Measurements from ENCODE around the gene NCAPG2.

DNA sequence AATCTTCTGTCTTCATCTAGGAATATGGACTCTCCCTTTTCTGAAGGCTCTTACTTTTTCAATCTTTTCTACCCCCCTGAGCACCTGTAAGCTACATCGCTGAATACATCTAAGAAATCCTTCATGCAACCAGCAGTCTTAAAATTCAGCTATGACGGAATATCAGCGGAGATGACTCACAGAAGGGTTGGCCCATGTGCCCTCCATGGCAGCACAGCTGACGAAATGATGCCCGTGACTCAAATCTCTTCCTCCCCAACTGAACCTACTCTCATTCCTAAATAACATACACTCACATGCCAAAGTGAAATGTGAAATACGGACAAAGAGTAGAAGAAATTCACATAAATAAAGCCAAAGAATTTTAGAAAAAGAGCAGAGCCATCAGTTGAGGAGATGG, 30.3 kb upstream of the NCAPG2 start:
- no peak for TF ChIP-seq USF1 (IDR thresholded peaks at IDR 0.05; ENCODE audit: borderline replicate concordance, extremely low read length, insufficient read depth, low read depth, low read length)
- TF ChIP-seq MAX (IDR thresholded peaks at IDR 0.05; ENCODE audit: low read depth, low read length): no peak
- no peak for TF ChIP-seq ZSCAN29 (IDR thresholded peaks at IDR 0.05)
